Thoracic aorta (tissue), 2 donors: ENCODE results near the gene EXOC4. TPM values are rescaled to one million over a fixed set of nuclear protein-coding genes. Genes with fewer than 3 reads are reported as not detected.
A peak's percentile ranks its signal among the peaks of the same experiment; 100 is the strongest.

Experiments used
- ATAC-seq: fragments of 150-250 bp; one replicate; pipeline ENCODE4 v1.8.0; 2017; ENCODE audit warnings: low read depth; ENCODE audit not compliant: insufficient number of reproducible peaks, low FRiP score
- DNase-seq: peaks from one replicate; pipeline ENCODE4 v3.0.0-alpha.2; 2020; ENCODE audit warnings: low spot score
- H3K27ac ChIP-seq, 2 donors: fragments of 200-600 bp; sonication (generic); 1 replicate in 1 of 2; 2 replicates in 1 of 2; pipeline ENCODE4 v1.5.1; 2016; ENCODE audit warnings: mild to moderate bottlenecking in 2 of 2, moderate library complexity in 2 of 2
- H3K27me3 ChIP-seq: fragments of 200-600 bp; sonication (generic); replicated peaks from 2 replicates; pipeline ENCODE4 v1.6.0; 2016; ENCODE audit warnings: mild to moderate bottlenecking; ENCODE audit not compliant: insufficient read depth
- H3K36me3 ChIP-seq: fragments of 200-600 bp; sonication (generic); one replicate; pipeline ENCODE4 v1.5.1; 2016
- H3K4me1 ChIP-seq, 2 donors: fragments of 200-600 bp; sonication (generic); 1 replicate in 1 of 2; 2 replicates in 1 of 2; pipeline versions ENCODE4 v1.5.1 to v1.6.0; 2016; ENCODE audit warnings: low read depth in 2 of 2, mild to moderate bottlenecking in 1 of 2; ENCODE audit not compliant: control insufficient read depth in 1 of 2
- H3K4me3 ChIP-seq: fragments of 200-600 bp; sonication (generic); 2 replicates; pipeline ENCODE4 v1.5.1; 2016; ENCODE audit warnings: mild to moderate bottlenecking
- H3K9me3 ChIP-seq: fragments of 200-600 bp; sonication (generic); 2 replicates; pipeline ENCODE4 v1.5.1; 2016
- total RNA-seq, 2 donors: library from RNA; depleted of rRNA; stranded (reverse); fragments of >200 nt; gene quantifications; one replicate each; pipeline versions ENCODE4 v1.1.0 to v1.2.3, GENCODE V29; 2016
- TF ChIP-seq, protein P1 (sequence below): fragments of 200-600 bp; sonication (generic); IDR thresholded peaks from one replicate; pipeline ENCODE4 v1.5.1; 2019; ENCODE audit warnings: antibody characterized with exemption

The EXOC4 gene
- total RNA-seq, 2 donors from 2014 or later: 65.3 to 72.8 TPM

DNA sequence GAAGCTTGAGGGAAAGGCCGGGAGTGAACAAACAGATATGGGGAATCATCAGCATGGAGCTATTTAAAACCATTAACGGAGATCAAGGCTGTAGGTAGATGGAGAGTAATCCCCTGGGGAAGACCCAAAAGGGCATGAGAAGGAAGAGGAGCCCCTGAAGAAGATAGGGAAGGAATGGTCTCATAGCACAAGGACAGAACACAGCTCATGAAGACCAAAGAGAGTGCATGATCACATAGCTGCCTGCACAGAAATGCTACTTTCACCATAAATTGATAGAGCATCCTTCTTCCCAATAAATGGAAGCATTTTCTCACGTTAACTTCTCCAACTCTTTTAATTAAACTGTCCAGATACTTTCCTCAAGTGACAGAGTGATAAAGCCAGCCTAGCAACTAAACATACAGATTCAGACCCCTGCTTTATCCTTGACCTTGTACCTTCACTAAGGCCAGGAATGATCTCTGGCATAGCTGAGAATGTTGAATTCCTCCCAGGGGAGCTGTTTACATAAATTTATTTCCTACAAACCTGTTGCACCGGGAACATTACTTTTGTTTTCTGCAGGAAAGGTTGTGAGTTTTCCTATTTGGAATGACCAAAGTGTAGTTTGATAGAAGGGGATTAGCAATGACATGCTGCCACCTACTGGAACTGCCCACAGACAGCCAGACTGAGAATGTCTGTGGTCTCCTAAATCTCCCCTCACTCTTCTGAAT, 763.5 kb downstream of the EXOC4 start:
- ATAC-seq (no peak), DNase-seq (no peak)
- Histone ChIP-seq H3K4me3 (no peak overlapping the region), H3K27me3 (no peaks in the 10 kb centered on the region), H3K36me3 (no peaks in the 10 kb centered on the region), H3K9me3 (no peaks in the 10 kb centered on the region), H3K27ac (no peak overlapping the region), H3K4me1 (no peaks in the 10 kb centered on the region)
- TF ChIP-seq, protein P1, sequence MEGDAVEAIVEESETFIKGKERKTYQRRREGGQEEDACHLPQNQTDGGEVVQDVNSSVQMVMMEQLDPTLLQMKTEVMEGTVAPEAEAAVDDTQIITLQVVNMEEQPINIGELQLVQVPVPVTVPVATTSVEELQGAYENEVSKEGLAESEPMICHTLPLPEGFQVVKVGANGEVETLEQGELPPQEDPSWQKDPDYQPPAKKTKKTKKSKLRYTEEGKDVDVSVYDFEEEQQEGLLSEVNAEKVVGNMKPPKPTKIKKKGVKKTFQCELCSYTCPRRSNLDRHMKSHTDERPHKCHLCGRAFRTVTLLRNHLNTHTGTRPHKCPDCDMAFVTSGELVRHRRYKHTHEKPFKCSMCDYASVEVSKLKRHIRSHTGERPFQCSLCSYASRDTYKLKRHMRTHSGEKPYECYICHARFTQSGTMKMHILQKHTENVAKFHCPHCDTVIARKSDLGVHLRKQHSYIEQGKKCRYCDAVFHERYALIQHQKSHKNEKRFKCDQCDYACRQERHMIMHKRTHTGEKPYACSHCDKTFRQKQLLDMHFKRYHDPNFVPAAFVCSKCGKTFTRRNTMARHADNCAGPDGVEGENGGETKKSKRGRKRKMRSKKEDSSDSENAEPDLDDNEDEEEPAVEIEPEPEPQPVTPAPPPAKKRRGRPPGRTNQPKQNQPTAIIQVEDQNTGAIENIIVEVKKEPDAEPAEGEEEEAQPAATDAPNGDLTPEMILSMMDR: peak; percentile 39

DNA sequence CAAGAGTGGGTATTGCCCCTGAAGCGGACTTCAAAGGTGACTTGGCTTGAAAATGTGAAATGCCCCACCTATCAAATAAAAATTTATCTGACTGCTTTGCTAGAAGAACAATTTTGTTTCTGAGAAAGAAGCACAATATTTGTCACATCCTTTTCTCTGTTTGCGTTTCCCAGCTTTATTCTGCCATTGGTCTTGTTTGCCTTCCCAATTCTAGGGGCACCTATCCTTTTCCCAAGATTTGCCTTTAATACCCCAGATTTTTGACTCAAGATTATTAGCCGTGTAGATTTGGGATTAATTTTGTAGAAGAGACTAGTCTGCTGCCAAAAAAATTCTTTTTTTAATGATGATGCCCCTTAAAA, 764.0 kb downstream of the EXOC4 start:
- Histone ChIP-seq H3K9me3 (no peaks in the 10 kb centered on the region), H3K27ac (no peak overlapping the region), H3K27me3 (no peaks in the 10 kb centered on the region), H3K4me3 (no peak overlapping the region), H3K4me1 (no peaks in the 10 kb centered on the region), H3K36me3 (no peaks in the 10 kb centered on the region)
- DNase-seq: no peak
- TF ChIP-seq, protein P1: no peak
- no peak for ATAC-seq

DNA sequence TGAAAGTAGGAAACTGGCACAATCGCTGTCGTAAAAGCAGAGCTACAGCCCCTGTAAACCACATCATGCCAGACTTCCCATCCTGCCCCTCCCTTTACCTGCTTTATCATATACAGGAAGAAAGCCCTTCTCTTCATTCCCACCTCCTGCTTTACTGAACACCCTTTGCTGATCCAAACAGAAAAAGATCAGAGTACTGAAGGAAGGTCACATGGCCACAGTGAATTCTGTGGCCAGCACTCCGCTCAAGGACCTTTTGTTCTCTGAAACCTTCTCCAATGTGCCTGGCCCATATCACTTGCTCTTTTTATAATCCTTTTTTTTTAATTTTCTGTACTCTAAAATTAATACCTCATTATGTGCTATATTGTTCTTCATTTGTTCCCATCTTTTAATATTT, 765.4 kb downstream of the EXOC4 start:
- TF ChIP-seq, protein P1: no peak
- Histone ChIP-seq H3K27me3 (no peaks in the 10 kb centered on the region), H3K9me3 (no peaks in the 10 kb centered on the region), H3K36me3 (no peaks in the 10 kb centered on the region), H3K4me3 (no peak overlapping the region), H3K4me1 (no peaks in the 10 kb centered on the region), H3K27ac (no peak overlapping the region)
- no peak for DNase-seq
- no peak for ATAC-seq

DNA sequence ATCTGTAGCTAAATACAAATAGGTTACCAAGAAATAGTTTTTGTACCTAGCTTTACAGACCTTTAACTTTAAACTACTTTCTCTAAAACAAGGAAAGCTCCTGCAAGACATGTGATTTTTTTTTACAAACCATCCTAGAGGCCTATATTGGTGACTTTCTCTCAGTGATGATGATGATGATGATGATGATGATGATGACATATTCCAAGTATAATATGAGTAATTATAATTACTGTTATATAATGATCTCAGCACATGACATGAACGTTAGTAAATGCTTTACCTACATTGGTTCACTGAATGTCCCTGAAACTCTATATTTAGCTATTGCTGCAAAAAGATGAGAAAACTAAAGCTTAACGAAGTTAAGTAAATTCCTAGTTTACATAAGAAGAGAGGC, 766.4 kb downstream of the EXOC4 start:
- Histone ChIP-seq H3K9me3 (no peaks in the 10 kb centered on the region), H3K27me3 (no peaks in the 10 kb centered on the region), H3K36me3 (no peaks in the 10 kb centered on the region), H3K4me3 (no peak overlapping the region), H3K27ac (no peak overlapping the region), H3K4me1 (no peaks in the 10 kb centered on the region)
- no peak for ATAC-seq
- no peak for DNase-seq
- TF ChIP-seq, protein P1: no peak

DNA sequence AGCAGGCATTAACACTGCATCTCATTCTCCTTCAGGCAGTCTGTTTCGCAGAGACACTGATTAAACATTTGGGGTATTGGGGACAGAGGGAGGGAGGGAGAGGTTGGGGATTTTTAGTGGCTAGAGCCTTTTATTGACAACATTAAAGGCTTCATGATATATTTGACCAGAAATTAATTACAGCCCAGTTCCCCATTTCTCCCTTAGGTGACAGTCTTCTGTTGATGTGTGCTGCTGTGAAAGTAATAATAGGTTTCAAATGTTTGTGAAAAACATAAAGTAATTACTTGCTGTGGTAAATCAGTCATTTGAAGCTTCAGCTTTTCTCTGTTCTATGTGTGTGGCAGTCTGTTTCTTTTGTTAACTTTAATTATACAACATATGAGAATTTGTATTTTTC, 769.0 kb downstream of the EXOC4 start:
- no peaks in the 10 kb centered on the region for H3K9me3 ChIP-seq
- no peak overlapping the region for H3K4me3 ChIP-seq
- ATAC-seq (no peak), DNase-seq (no peak)
- no peaks in the 10 kb centered on the region for H3K4me1 ChIP-seq
- TF ChIP-seq, protein P1: no peak
- no peak overlapping the region for H3K27ac ChIP-seq
- no peaks in the 10 kb centered on the region for H3K36me3 ChIP-seq
- H3K27me3 ChIP-seq: no peaks in the 10 kb centered on the region
